ENCODE data around the gene ACTA1.
A peak's percentile ranks its signal among the peaks of the same experiment; 100 is the strongest.
"Not testable (repeated sequence)": the region's sequence is repeated elsewhere in the genome, so short reads cannot be mapped to it uniquely, and the experiment has no call there.

ACTA1 gene

GRCh38 chr1:229409616-229410369 lies 24.1 kb downstream of the ACTA1 start:
- DNase-seq, result peak in 2 of 58 donors; percentile 17 to 31

DNA sequence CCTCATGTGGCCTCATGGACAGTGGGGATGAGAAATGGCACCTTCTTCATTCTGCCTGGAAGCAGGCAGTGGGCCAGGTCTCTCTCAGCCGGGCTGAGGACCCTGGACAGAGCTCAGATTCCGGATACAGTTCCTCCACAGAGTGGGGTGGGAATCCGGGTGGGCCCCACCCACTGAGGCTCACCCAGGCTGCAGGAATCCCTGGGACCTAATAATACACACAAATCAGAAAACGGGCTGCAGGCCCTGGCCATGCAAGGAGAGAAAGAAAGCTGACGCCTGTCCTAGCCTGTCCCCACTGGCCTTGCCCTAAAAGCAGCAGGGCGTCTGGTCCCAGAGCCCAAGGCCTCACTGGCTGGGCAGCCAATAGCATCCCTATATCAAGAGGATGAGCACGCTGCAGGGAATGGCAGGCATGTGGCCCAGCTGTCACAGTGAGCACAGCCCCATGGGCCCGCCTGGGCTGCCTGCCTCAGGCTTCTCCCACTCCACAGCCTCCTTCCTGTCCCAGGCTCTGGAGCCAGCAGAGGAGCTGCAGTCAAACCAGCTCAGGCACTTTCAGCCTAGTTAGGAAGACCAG lies 25.3 kb downstream of the ACTA1 start:
- DNase-seq, result peak in 22 of 58 donors; percentile 16 to 60 (median 26)

DNA sequence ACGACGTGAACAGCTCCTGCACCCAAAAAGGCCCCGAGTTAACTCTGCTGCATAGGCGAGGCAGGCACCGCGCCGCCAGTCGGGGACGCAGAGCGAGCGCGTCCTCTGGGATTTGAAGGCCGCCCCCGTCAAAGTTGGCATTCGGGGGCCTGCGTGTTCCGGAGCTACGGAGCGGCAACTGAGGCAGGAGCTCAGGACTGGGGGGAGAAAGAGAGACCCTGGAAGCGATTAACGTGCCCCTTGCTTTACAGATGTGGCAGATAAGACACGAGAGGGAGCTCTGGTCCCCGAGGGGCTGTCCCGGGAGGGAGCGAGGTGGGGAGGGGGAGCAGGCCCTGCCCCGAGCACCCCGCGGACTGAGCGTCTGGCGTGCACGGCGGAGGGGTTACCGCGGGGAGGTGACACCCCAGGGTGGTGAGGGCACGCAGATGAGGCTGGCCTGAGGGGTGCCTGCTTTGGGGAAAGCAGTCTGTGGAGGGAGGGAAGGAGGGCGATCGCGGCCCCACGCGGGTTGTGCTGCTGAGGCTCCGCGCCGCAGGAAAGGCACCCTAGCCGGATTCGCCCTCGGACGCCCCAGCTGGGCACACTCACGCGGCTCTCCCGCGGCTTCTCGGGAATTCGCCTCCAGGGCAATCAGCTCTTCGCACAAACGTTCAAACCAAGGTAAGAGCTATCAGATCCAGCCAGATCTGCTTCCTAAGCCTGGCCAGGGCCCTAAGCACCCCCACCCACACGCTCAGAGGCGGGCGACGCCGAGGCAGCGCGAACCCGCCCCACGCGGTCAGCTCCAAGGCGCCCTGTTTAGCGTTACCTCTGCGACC lies 26.5 kb downstream of the ACTA1 start:
- DNase-seq, result peak in 6 of 58 donors; percentile 14 to 33 (median 18)

GRCh38 chr1:229406798-229407197 lies 27.1 kb downstream of the ACTA1 start:
- DNase-seq, result no peak

GRCh38 chr1:229403573-229403972 lies 30.3 kb downstream of the ACTA1 start:
- DNase-seq, result no peak

- no peak for DNase-seq
Measured at GRCh38 chr1:229402993-229403392, 30.9 kb downstream of the ACTA1 start.

- not testable (repeated sequence) for DNase-seq
Measured at GRCh38 chr1:229402329-229402728, 31.6 kb downstream of the ACTA1 start.

GRCh38 chr1:229397762-229398161 lies 36.1 kb downstream of the ACTA1 start:
- no peak for DNase-seq

GRCh38 chr1:229396585-229397206 lies 37.2 kb downstream of the ACTA1 start:
- no peak for DNase-seq

- not testable (repeated sequence) for DNase-seq
Measured at GRCh38 chr1:229394517-229394916, 39.4 kb downstream of the ACTA1 start.

DNA sequence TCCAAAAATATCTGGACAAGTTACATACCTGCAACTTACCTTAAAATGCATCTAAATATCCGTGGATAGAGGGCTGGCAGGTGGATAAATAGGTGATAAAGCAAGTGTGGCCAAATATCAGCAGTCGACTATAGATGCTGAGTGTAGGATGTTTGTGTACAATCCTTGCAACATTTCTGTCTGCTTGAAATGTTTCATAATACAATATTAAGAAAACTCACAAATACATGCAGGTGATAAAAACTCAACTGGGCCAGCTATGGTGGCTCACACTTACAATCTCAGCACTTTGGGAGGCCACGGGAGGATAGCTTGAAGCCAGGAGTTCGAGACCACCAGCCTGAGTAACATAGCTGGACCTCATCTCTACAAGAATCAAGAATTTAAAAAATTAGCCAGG lies 41.0 kb downstream of the ACTA1 start:
- no peak for DNase-seq

DNA sequence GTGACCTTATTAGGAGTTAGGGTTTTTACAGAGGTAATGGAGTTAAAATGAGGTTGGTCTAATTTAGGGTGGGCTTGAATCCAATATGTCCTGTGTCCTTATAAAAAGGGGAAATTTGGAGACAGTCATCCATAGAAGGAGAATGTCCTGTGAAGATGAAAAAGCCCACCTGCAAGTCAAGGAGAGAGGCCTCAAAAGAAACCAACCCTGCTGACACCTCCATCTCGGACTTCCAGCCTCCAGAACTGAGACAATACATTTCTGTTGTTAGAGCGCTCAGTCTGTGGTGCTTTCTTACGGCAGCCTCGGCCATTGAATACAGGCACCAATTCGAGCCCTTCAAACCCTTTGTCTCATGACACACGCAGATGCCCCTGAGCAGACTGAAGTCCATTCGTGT lies 43.8 kb downstream of the ACTA1 start:
- no peak for DNase-seq

GRCh38 chr1:229388897-229389580 lies 44.9 kb downstream of the ACTA1 start:
- DNase-seq, result no peak

DNA sequence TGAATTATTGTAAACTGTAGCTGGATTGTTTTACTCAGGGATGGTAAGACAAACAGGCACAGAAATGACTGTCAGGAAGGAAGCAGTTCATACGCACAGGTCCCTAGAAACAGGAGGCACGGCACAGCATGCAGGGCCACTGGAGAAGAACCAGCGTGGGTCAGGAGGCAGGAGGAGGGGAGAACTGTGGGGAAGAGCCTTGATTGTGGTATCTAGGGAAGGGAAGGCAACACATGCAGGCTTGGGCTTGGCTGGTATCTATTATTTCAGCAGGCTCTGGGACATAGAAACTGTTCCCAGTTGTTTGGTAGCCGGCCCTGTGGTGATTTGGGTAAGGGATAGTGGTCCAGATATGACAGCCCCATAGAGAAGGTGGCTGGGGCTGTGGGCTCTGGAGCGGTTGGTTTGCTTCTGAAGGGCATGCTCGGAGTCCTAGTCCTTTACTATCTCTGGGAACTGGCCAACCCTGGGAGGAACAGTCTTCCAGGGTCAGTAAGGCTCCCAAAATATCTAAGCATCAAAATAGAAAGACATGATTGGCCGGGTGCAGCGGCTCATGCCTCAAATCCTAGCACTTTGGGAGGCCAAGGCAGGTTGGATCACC lies 47.9 kb downstream of the ACTA1 start:
- DNase-seq, result no peak

GRCh38 chr1:229384822-229385221 lies 49.1 kb downstream of the ACTA1 start:
- DNase-seq, result no peak

GRCh38 chr1:229383961-229384360 lies 49.9 kb downstream of the ACTA1 start:
- no peak for DNase-seq

DNA sequence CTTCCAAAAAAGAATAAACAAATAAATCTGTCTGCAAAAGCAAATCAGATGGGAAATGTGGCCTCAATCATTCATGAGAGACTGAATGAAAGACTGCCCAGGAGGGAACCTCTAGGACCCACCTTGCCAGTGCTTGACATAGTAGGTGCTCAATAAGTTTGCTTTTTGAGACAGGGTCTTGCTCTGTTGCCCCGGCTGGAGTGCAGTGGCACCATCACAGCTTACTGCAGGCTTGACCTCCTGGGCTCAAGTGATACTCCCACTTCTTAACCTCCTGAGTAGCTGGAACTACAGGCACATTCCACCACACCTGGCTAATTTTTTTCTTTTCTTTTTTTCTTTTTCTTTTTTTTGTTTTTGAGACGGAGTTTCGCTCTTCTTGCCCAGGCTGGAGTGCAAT lies 50.7 kb downstream of the ACTA1 start:
- DNase-seq, result no peak

Measured in anterior cingulate cortex (tissue), 58 donors.